Measurements from ENCODE around the gene PROSER2.
A peak's percentile ranks its signal among the peaks of the same experiment; 100 is the strongest.

PROSER2 gene

GRCh38 chr10:11893749-11894278 is 70.7 kb downstream of the PROSER2 start:
- Mint-ChIP-seq H3K27ac (no peak overlapping the region), H3K4me1 (no peaks in the 10 kb centered on the region), H3K4me3 (no peak overlapping the region), H3K36me3 (no peaks in the 10 kb centered on the region), H3K9me3 (no peaks in the 10 kb centered on the region)
- no peak for DNase-seq (ENCODE audit: low spot score in 2 of 2)
- no peak for ATAC-seq

GRCh38 chr10:11894381-11895107 is 71.4 kb downstream of the PROSER2 start:
- H3K4me3 Mint-ChIP-seq = no peak overlapping the region
- no peak for ATAC-seq
- DNase-seq (ENCODE audit: low spot score in 2 of 2) = no peak
- no peaks in the 10 kb centered on the region for H3K36me3 Mint-ChIP-seq
- H3K4me1 Mint-ChIP-seq = no peaks in the 10 kb centered on the region
- no peaks in the 10 kb centered on the region for H3K9me3 Mint-ChIP-seq
- H3K27ac Mint-ChIP-seq = no peak overlapping the region

GRCh38 chr10:11895108-11895466 is 71.9 kb downstream of the PROSER2 start:
- Mint-ChIP-seq H3K4me3 (no peak overlapping the region), H3K27ac (no peak overlapping the region), H3K4me1 (no peaks in the 10 kb centered on the region), H3K36me3 (no peaks in the 10 kb centered on the region), H3K9me3 (no peaks in the 10 kb centered on the region)
- no peak for ATAC-seq
- no peak for DNase-seq (ENCODE audit: low spot score in 2 of 2)

GRCh38 chr10:11895598-11895997 is 72.4 kb downstream of the PROSER2 start:
- no peaks in the 10 kb centered on the region for H3K9me3 Mint-ChIP-seq
- no peak overlapping the region for H3K27ac Mint-ChIP-seq
- no peak overlapping the region for H3K4me3 Mint-ChIP-seq
- DNase-seq (ENCODE audit: low spot score in 2 of 2) (no peak), ATAC-seq (no peak)
- no peaks in the 10 kb centered on the region for H3K4me1 Mint-ChIP-seq
- no peaks in the 10 kb centered on the region for H3K36me3 Mint-ChIP-seq

- Mint-ChIP-seq H3K4me3 (no peak overlapping the region), H3K36me3 (no peaks in the 10 kb centered on the region), H3K27ac (no peak overlapping the region), H3K9me3 (no peaks in the 10 kb centered on the region), H3K4me1 (no peaks in the 10 kb centered on the region)
- ATAC-seq (no peak), DNase-seq (ENCODE audit: low spot score in 2 of 2) (no peak)
Measured at GRCh38 chr10:11896549-11897200, 73.5 kb downstream of the PROSER2 start.

- Mint-ChIP-seq H3K4me3 (no peak overlapping the region), H3K27ac (no peak overlapping the region), H3K9me3 (no peaks in the 10 kb centered on the region), H3K36me3 (no peaks in the 10 kb centered on the region), H3K4me1 (peaks cover 7% of the 10 kb centered on the region)
- DNase-seq (ENCODE audit: low spot score in 2 of 2) (no peak), ATAC-seq (no peak)
Measured at GRCh38 chr10:11898033-11898371, 74.8 kb downstream of the PROSER2 start.

GRCh38 chr10:11898372-11899066 is 75.4 kb downstream of the PROSER2 start:
- DNase-seq (ENCODE audit: low spot score in 2 of 2) (no peak), ATAC-seq (no peak)
- no peaks in the 10 kb centered on the region for H3K9me3 Mint-ChIP-seq
- no peak overlapping the region for H3K4me3 Mint-ChIP-seq
- peaks cover 7% of the 10 kb centered on the region for H3K4me1 Mint-ChIP-seq
- H3K27ac Mint-ChIP-seq = no peak overlapping the region
- no peaks in the 10 kb centered on the region for H3K36me3 Mint-ChIP-seq

GRCh38 chr10:11899067-11899876 is 76.1 kb downstream of the PROSER2 start:
- DNase-seq (ENCODE audit: low spot score in 2 of 2) (no peak), ATAC-seq (no peak)
- Mint-ChIP-seq H3K36me3 (no peaks in the 10 kb centered on the region), H3K4me1 (peaks cover 7% of the 10 kb centered on the region), H3K9me3 (no peaks in the 10 kb centered on the region), H3K4me3 (no peak overlapping the region), H3K27ac (no peak overlapping the region)

- H3K9me3 Mint-ChIP-seq = no peaks in the 10 kb centered on the region
- peaks cover 7% of the 10 kb centered on the region for H3K4me1 Mint-ChIP-seq
- H3K36me3 Mint-ChIP-seq = no peaks in the 10 kb centered on the region
- DNase-seq (ENCODE audit: low spot score in 2 of 2) = no peak
- H3K27ac Mint-ChIP-seq = no peak overlapping the region
- no peak overlapping the region for H3K4me3 Mint-ChIP-seq
- no peak for ATAC-seq
Measured at GRCh38 chr10:11901036-11901301, 77.8 kb downstream of the PROSER2 start.

- DNase-seq (ENCODE audit: low spot score in 2 of 2) (no peak), ATAC-seq (no peak)
- H3K36me3 Mint-ChIP-seq = no peaks in the 10 kb centered on the region
- no peaks in the 10 kb centered on the region for H3K9me3 Mint-ChIP-seq
- no peak overlapping the region for H3K4me3 Mint-ChIP-seq
- H3K4me1 Mint-ChIP-seq = peaks cover 7% of the 10 kb centered on the region
- H3K27ac Mint-ChIP-seq = peak overlapping the region; percentile 29
Measured at GRCh38 chr10:11901454-11901832, 78.3 kb downstream of the PROSER2 start.

GRCh38 chr10:11901833-11902475 is 78.8 kb downstream of the PROSER2 start:
- peak overlapping the region; percentile 29 for H3K27ac Mint-ChIP-seq
- no peak overlapping the region for H3K4me3 Mint-ChIP-seq
- no peak for ATAC-seq
- no peaks in the 10 kb centered on the region for H3K36me3 Mint-ChIP-seq
- no peak for DNase-seq (ENCODE audit: low spot score in 2 of 2)
- no peaks in the 10 kb centered on the region for H3K9me3 Mint-ChIP-seq
- peaks cover 11% of the 10 kb centered on the region for H3K4me1 Mint-ChIP-seq

- no peaks in the 10 kb centered on the region for H3K9me3 Mint-ChIP-seq
- H3K36me3 Mint-ChIP-seq = no peaks in the 10 kb centered on the region
- no peak overlapping the region for H3K4me3 Mint-ChIP-seq
- ATAC-seq (no peak), DNase-seq (ENCODE audit: low spot score in 2 of 2) (no peak)
- H3K4me1 Mint-ChIP-seq = peaks cover 13% of the 10 kb centered on the region
- peak overlapping the region; percentile 29 for H3K27ac Mint-ChIP-seq
Measured at GRCh38 chr10:11902646-11903045, 79.5 kb downstream of the PROSER2 start.

GRCh38 chr10:11906714-11907113 is 83.6 kb downstream of the PROSER2 start:
- no peak for DNase-seq (ENCODE audit: low spot score in 2 of 2)
- H3K4me3 Mint-ChIP-seq = no peak overlapping the region
- no peaks in the 10 kb centered on the region for H3K36me3 Mint-ChIP-seq
- H3K4me1 Mint-ChIP-seq = peaks cover 13% of the 10 kb centered on the region
- no peak overlapping the region for H3K27ac Mint-ChIP-seq
- no peaks in the 10 kb centered on the region for H3K9me3 Mint-ChIP-seq
- ATAC-seq = peak; percentile 19

GRCh38 chr10:11907914-11908313 is 84.8 kb downstream of the PROSER2 start:
- H3K36me3 Mint-ChIP-seq = no peaks in the 10 kb centered on the region
- no peaks in the 10 kb centered on the region for H3K9me3 Mint-ChIP-seq
- peaks cover 6% of the 10 kb centered on the region for H3K4me1 Mint-ChIP-seq
- H3K4me3 Mint-ChIP-seq = no peak overlapping the region
- DNase-seq (ENCODE audit: low spot score in 2 of 2) (no peak), ATAC-seq (no peak)
- no peak overlapping the region for H3K27ac Mint-ChIP-seq

GRCh38 chr10:11908536-11908935 is 85.4 kb downstream of the PROSER2 start:
- Mint-ChIP-seq H3K4me1 (peaks cover 6% of the 10 kb centered on the region), H3K9me3 (no peaks in the 10 kb centered on the region), H3K36me3 (no peaks in the 10 kb centered on the region), H3K27ac (no peak overlapping the region), H3K4me3 (no peak overlapping the region)
- DNase-seq (ENCODE audit: low spot score in 2 of 2) (no peak), ATAC-seq (peak; percentile 32)
